ENCODE measurements around the gene NMUR2.

DNA sequence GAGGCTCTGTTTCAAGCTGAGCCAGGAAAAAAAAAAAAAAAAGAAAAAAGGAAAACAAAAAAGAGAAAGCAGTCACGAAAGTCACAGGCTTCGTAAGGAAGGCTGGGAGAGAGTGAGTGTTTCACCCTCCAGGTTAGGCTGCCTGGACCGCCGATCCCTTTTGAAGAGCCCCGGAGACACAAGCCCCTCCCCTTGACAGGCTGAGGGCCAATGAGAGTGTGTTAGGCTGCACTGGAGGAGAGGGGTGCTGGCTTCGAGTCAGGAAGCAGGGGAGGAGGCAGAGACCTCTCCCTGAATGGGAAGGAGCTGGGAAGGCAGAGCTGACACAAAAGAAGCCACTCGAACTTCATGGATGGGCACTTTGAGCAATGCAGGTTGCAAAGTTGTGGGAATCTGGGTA is at the start of gene NMUR2:
- TF ChIP-seq, protein P1, sequence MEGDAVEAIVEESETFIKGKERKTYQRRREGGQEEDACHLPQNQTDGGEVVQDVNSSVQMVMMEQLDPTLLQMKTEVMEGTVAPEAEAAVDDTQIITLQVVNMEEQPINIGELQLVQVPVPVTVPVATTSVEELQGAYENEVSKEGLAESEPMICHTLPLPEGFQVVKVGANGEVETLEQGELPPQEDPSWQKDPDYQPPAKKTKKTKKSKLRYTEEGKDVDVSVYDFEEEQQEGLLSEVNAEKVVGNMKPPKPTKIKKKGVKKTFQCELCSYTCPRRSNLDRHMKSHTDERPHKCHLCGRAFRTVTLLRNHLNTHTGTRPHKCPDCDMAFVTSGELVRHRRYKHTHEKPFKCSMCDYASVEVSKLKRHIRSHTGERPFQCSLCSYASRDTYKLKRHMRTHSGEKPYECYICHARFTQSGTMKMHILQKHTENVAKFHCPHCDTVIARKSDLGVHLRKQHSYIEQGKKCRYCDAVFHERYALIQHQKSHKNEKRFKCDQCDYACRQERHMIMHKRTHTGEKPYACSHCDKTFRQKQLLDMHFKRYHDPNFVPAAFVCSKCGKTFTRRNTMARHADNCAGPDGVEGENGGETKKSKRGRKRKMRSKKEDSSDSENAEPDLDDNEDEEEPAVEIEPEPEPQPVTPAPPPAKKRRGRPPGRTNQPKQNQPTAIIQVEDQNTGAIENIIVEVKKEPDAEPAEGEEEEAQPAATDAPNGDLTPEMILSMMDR (IDR thresholded peaks at IDR 0.05; ENCODE audit: low read depth, low read length): no peak
- TF ChIP-seq EZH2phosphoT487 (IDR thresholded peaks at IDR 0.05; ENCODE audit: low read depth): no peak
